NCI-H146 treated with DMSO at 0.1 percent for 48 hours (cell line): ENCODE results near the gene MVK.

Source experiments
- DNase-seq: peaks from one replicate; lab custom pipeline; 2025; ENCODE audit not compliant: unreplicated experiment; lab: John Stamatoyannopoulos, UW

Gene MVK

GRCh38 chr12:109605599-109606228 is 32.1 kb downstream of the MVK start:
- no peak for DNase-seq

- no peak for DNase-seq
Observed at GRCh38 chr12:109606320-109607028, 32.9 kb downstream of the MVK start.

- no peak for DNase-seq
Observed at GRCh38 chr12:109607618-109608017, 34.0 kb downstream of the MVK start.

GRCh38 chr12:109608270-109608669 is 34.7 kb downstream of the MVK start:
- DNase-seq, result no peak

- no peak for DNase-seq
Observed at GRCh38 chr12:109608793-109609192, 35.2 kb downstream of the MVK start.

- no peak for DNase-seq
Observed at GRCh38 chr12:109609342-109609741, 35.7 kb downstream of the MVK start.

GRCh38 chr12:109610523-109610922 is 36.9 kb downstream of the MVK start:
- DNase-seq, result no peak

- DNase-seq, result no peak
Observed at GRCh38 chr12:109611223-109611622, 37.6 kb downstream of the MVK start.

- no peak for DNase-seq
Observed at GRCh38 chr12:109612003-109612402, 38.4 kb downstream of the MVK start.

GRCh38 chr12:109612975-109613502 is 39.4 kb downstream of the MVK start:
- DNase-seq, result no peak

GRCh38 chr12:109613649-109614455 is 40.3 kb downstream of the MVK start:
- DNase-seq, result no peak

GRCh38 chr12:109615556-109616229 is 42.1 kb downstream of the MVK start:
- DNase-seq, result peak; percentile 54

- no peak for DNase-seq
Observed at GRCh38 chr12:109617491-109617890, 43.9 kb downstream of the MVK start.

- no peak for DNase-seq
Observed at GRCh38 chr12:109618082-109618481, 44.5 kb downstream of the MVK start.

- DNase-seq, result no peak
Observed at GRCh38 chr12:109619002-109619604, 45.5 kb downstream of the MVK start.

GRCh38 chr12:109621211-109621694 is 47.7 kb downstream of the MVK start:
- DNase-seq, result no peak

- DNase-seq, result peak; percentile 95
Observed at GRCh38 chr12:109621901-109622364, 48.3 kb downstream of the MVK start.

GRCh38 chr12:109624467-109624866 is 50.9 kb downstream of the MVK start:
- no peak for DNase-seq

GRCh38 chr12:109625131-109625559 is 51.6 kb downstream of the MVK start:
- DNase-seq, result no peak

- no peak for DNase-seq
Observed at GRCh38 chr12:109625749-109626377, 52.3 kb downstream of the MVK start.
